Limb (tissue), 2 donors: ENCODE data around the gene RFK.
A peak's percentile ranks its signal among the peaks of the same experiment; 100 is the strongest.
"Not testable (repeated sequence)": the region's sequence is repeated elsewhere in the genome, so short reads cannot be mapped to it uniquely, and the experiment has no call there.

ENCODE experiments used
- DNase-seq, 2 donors: peaks; one replicate each; pipeline ENCODE4 v3.0.0-alpha.2; 2016; ENCODE audit errors: extremely low spot score in 2 of 2

Gene RFK

GRCh38 chr9:76394195-76394959 lies at the start of gene RFK:
RFK (minus strand) TSS chr9:76394426; CDS start chr9:76394171, 255 bp downstream.
- DNase-seq: peak; percentile 94 to 98

GRCh38 chr9:76443887-76444286 lies 49.7 kb upstream of the RFK start:
- DNase-seq: no peak

DNA sequence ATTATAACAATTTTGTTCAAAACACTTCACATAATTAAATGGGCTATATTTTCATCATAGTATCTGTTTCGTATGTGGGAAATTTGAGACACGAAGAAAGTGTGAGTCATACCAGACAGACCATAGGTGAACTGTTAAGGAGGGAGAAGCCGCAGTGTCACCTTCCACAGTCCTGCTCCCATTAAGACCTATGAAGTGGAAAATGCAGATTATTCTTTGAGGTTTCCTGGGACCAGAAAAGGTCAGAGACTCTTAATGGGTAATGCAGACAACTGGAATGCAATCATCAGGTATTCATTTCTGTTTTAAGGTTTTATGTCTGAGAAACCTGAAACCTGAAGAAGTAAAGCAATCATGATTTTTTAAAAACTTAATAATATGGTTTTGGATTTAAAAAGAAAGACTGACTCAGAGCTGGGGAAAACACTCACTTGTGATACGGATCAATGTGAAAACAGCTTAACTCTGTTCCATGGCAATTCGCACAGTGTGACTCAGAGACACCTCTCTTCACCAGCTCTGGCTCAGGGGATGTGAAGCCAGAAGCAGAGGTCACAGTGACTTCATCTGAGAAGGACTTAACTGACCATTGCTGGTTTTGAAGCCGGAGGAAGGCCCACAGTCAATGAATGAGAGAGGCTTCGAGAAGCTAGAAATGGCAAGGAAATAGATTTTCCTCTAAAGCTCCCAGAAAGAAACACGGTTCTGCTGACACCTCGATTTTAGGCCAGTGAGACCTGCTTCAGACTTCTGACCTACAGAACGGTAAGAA lies 47.5 kb upstream of the RFK start:
- DNase-seq: no peak

DNA sequence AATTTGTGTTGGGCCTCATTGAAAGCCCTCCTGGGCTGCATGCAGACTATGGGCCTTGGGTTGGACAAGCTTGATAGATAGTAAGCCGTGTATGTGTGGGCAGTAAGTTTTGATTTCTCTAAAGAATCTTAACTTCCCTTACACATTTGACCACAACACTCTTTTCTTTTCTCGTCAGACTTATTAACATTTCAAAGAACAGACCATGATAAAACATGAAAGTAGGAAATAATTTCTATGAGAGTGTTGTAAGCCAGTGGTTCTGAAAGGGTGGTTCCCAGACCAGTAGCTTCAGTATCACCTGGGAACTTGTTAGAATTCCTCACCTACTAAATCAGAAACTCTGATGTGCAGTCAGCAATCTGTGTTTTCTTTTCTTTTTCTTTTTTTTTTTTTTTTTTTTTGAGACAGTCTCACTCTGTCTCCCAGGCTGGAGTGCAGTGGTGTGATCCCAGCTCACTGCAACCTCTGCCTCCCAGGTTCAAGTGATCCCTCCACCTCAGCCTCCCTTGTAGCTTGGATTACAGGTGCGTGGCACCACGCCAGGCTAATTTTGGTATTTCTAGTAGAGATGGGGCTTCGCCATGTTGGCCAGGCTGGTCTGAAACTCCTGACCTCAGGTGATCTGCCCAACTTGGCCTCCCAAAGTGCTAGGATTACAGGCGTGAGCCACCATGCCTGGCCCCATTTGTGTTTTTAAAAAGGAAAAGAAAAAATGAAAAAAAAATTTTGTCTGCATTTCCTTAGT lies 44.8 kb upstream of the RFK start:
- no peak for DNase-seq

DNA sequence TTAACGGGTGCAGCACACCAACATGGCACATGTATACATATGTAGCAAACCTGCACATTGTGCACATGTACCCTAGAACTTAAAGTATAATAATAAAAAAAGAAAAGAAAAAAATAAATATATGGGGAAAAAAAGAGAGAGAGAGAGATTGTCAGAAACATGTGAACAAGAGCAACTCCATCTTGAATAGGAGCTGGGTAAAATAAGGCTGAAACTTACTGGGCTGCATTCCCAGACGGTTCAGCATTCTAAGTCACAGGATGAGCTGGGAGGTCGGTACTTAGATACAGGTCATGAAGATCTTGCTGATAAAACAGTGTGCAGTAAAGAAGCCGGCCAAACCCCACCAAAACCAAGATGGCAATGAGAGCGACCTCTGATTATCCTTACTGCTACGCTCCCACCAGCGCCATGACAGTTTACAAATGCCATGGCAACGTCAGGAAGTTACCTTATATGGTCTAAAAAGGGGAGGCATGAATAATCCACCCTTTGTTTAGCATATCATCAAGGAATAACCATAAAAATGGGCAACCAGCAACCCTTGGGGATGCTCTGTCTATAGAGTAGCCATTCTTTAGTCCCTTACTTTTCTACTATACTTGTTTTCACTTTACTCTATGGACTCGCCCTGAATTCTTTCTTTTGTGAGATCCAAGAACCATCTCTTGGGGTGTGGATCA lies 42.9 kb upstream of the RFK start:
- DNase-seq: not testable (repeated sequence)

DNA sequence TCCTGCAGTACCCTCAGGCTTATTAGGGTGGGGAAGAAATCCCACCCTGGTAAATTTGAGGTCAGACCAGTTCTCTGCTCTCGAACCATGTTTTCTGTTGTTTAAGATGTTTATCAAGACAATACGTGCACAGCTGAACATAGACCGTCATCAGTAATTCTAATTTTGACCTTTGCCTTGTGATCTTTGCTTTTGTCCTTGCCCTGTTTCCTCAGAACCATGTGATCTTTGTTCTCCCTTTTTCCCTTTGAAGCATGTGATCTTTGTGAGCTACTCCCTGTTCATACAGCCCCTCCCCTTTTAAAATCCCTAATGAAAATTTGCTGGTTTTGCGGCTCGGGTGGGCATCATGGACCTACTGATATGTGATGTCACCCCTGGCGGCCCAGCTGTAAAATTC lies 40.7 kb upstream of the RFK start:
- not testable (repeated sequence) for DNase-seq

- DNase-seq: no peak
Measured at GRCh38 chr9:76433836-76434235, 39.6 kb upstream of the RFK start.

- no peak for DNase-seq
Measured at GRCh38 chr9:76433406-76433805, 39.2 kb upstream of the RFK start.

GRCh38 chr9:76431601-76432000 lies 37.4 kb upstream of the RFK start:
- no peak for DNase-seq

DNA sequence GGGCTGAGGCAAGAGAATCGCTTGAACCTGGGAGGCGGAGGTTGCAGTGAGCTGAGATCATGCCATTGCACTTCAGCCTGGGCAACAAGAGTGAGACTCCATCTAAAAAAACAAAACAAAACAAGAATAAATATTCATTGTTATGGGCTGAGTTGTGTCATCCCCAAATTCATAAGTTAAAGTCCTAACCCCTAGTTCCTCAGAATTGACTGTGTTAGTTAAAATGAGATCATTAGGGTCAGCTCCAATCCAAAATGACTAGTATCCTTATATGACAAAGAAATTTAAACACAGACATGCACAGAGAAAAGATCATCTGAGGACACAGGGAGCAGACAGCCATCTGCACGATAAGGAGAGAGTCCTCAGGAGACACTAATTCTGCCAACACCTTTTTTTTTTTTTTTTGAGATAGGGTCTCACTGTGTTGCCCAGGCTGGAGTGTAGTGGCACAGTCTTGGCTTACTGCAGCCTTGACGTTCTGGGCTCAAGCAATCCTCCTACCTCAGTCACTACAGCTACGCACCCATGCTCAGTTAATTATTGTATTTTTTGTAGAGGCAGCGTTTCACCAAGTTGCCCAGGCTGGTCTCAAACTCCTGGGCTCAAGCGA lies 32.7 kb upstream of the RFK start:
- no peak for DNase-seq

GRCh38 chr9:76425677-76426453 lies 31.6 kb upstream of the RFK start:
- DNase-seq: no peak

DNA sequence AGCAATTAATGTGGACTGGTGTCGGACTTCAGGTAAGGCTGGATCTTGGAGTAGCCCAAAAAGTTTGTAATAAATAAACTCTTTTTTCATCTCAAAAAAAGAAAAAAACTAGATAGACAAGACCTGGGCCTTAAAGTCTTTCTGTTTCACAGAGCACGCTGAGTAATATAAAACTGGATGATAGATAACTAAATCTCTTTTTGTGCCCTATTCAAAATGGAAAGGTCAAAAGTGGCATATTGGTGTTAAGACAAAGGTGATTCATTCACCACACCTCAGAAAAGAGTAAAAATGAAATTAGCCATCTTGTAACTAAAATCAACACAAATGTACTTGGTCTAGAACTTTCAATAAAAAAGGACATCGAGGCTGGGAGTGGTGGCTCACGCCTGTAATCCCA lies 30.3 kb upstream of the RFK start:
- no peak for DNase-seq

DNA sequence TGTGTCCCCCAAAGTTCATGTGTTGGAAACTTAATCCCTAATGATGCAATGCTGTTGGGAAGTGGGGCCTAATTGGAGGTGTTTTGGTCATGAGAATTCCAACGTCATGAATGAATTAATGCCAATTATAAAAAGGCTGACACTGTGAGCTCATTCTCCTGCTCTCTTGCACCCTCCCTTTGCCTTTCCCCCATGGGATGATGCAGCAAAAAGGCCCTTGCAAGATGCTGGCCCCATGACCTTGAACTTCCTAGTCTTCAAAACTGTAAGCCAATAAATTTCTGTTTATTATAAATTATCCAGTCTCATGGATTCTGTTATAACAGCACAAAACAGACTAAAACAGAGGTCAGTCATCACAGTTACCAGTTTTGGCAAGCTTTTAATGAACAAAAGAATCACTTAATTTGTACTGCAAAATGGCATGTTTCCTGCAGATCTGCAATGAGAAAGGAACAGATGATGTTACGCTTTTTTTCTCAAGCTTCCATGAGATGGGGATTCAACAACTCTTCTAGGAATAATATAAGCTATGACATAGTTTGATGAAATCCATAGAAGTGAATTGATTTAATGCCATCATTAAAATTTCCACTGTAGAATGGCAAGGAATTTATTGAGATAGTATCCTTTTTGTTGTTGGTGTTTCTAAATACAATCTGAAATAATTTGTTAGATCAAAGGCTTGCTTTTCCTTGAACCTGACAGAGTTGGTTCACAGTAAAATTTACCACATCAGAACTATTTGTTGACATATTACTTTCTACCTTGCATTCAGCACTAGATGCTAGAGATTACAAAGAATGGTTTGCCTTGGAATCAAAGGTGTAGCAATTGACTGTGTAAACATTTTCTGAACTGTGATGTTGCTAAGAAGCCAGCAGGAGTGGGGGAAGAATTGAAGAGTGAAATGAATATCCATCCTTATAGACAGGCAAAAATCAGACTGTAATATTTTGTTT lies 29.3 kb upstream of the RFK start:
- no peak for DNase-seq

GRCh38 chr9:76419782-76420380 lies 25.7 kb upstream of the RFK start:
- no peak for DNase-seq

- no peak for DNase-seq
Measured at GRCh38 chr9:76417394-76417793, 23.2 kb upstream of the RFK start.

DNA sequence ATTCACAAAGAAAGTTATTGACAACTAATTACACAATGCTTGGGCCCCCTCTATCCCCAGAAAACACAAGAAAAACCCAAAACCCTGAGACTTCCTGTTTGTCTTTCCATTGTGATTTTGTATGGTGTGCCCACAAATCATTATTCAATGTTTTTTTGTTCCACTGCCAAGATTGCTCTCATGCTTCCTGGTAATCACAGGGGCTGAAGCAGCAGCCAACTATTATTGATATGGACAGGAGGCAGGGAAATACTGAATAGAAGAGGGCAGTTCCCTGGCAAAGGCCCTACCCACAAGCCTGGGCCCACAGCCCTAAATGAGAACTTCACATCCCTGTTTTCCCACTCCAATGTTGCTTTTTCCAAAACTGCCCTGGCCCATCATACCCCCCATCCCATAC lies 21.5 kb upstream of the RFK start:
- DNase-seq: no peak

DNA sequence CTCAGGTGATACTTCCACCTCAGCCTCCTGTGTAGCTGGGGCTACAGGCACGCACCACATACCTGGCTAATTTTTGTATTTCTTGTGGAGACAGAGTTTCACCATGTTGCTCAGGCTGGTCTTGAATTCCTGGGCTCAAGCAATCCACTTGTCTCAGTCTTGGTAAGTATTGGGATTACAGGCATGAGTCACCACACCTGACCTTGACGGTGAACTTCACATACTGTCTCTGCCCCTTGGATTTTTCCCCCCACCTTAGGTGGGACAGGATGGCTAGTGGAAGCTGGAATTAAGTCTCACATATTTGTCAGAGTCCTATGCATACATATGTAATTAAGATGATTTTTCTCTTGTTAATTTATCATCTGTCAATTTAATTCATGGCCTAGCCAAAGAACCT lies 20.9 kb upstream of the RFK start:
- DNase-seq: no peak

- DNase-seq: no peak
Measured at GRCh38 chr9:76414661-76415060, 20.4 kb upstream of the RFK start.

- DNase-seq: no peak
Measured at GRCh38 chr9:76413658-76414057, 19.4 kb upstream of the RFK start.
